Activated naive CD8-positive, alpha-beta T cell treated with anti-CD3 and anti-CD28 coated beads for 36 hours (primary cell): Measurements from ENCODE around the gene SHMT1. TPM values are rescaled to one million over a fixed set of nuclear protein-coding genes. Genes with fewer than 3 reads are reported as not detected.
A peak's percentile ranks its signal among the peaks of the same experiment; 100 is the strongest.
"Not testable (repeated sequence)": the region's sequence is repeated elsewhere in the genome, so short reads cannot be mapped to it uniquely, and the experiment has no call there.

Experiments
- DNase-seq: peaks from one replicate; pipeline ENCODE4 v3.0.0; 2021
- H3K27ac Mint-ChIP-seq: one replicate; pipeline ENCODE4 v1.8.0; 2022; ENCODE audit warnings: mild to moderate bottlenecking, moderate library complexity, mixed read lengths
- H3K27me3 Mint-ChIP-seq: one replicate; pipeline ENCODE4 v1.8.0; 2022; ENCODE audit warnings: mild to moderate bottlenecking, mixed read lengths
- H3K36me3 Mint-ChIP-seq: one replicate; pipeline ENCODE4 v1.8.0; 2021; ENCODE audit warnings: mild to moderate bottlenecking, mixed read lengths
- H3K4me1 Mint-ChIP-seq: one replicate; pipeline ENCODE4 v1.8.0; 2021; ENCODE audit warnings: mixed read lengths
- H3K4me3 Mint-ChIP-seq: one replicate; pipeline ENCODE4 v1.8.0; 2022; ENCODE audit warnings: mild to moderate bottlenecking, moderate library complexity, mixed read lengths
- H3K9me3 Mint-ChIP-seq: one replicate; pipeline ENCODE4 v1.8.0; 2022; ENCODE audit warnings: mixed read lengths
- total RNA-seq, 2 experiments: library from RNA; stranded (reverse); gene quantifications; one replicate each; pipeline ENCODE4 v1.2.3, GENCODE V29; 2021

Gene SHMT1
- total RNA-seq, 2 experiments from 2014 or later = 50.2 to 52.2 TPM

- no peak overlapping the region for H3K4me3 Mint-ChIP-seq
- H3K27ac Mint-ChIP-seq = no peak overlapping the region
Observed at GRCh38 chr17:18323507-18324139, 39.7 kb downstream of the SHMT1 start.

GRCh38 chr17:18323007-18323406 lies 40.3 kb downstream of the SHMT1 start:
- Mint-ChIP-seq H3K4me3 (no peak overlapping the region), H3K36me3 (peaks cover 6% of the 10 kb centered on the region), H3K27me3 (no peaks in the 10 kb centered on the region), H3K27ac (no peak overlapping the region), H3K4me1 (peaks cover 51% of the 10 kb centered on the region), H3K9me3 (no peaks in the 10 kb centered on the region)
- no peak for DNase-seq

More at GRCh38 chr17:18323507-18324139, 39.7 kb downstream of the SHMT1 start:
- H3K4me1 Mint-ChIP-seq = peaks cover 45% of the 10 kb centered on the region
- no peak for DNase-seq
- no peaks in the 10 kb centered on the region for H3K27me3 Mint-ChIP-seq
- H3K36me3 Mint-ChIP-seq = peaks cover 3% of the 10 kb centered on the region
- no peaks in the 10 kb centered on the region for H3K9me3 Mint-ChIP-seq

GRCh38 chr17:18322522-18322921 lies 40.8 kb downstream of the SHMT1 start:
- Mint-ChIP-seq H3K4me3 (no peak overlapping the region), H3K4me1 (peaks cover 53% of the 10 kb centered on the region), H3K27ac (no peak overlapping the region), H3K36me3 (peaks cover 8% of the 10 kb centered on the region), H3K27me3 (no peaks in the 10 kb centered on the region), H3K9me3 (no peaks in the 10 kb centered on the region)
- DNase-seq = no peak

GRCh38 chr17:18321309-18321708 lies 42.0 kb downstream of the SHMT1 start:
- Mint-ChIP-seq H3K4me1 (peaks cover 62% of the 10 kb centered on the region), H3K36me3 (peaks cover 20% of the 10 kb centered on the region), H3K4me3 (no peak overlapping the region), H3K27ac (no peak overlapping the region), H3K9me3 (no peaks in the 10 kb centered on the region), H3K27me3 (no peaks in the 10 kb centered on the region)
- DNase-seq = no peak

GRCh38 chr17:18320301-18320700 lies 43.0 kb downstream of the SHMT1 start:
- Mint-ChIP-seq H3K4me3 (no peak overlapping the region), H3K27ac (no peak overlapping the region), H3K4me1 (peaks cover 61% of the 10 kb centered on the region), H3K36me3 (peaks cover 24% of the 10 kb centered on the region), H3K9me3 (no peaks in the 10 kb centered on the region), H3K27me3 (no peaks in the 10 kb centered on the region)
- no peak for DNase-seq

- Mint-ChIP-seq H3K27ac (no peak overlapping the region), H3K4me1 (peaks cover 55% of the 10 kb centered on the region), H3K4me3 (peak overlapping the region; percentile 48)
Observed at GRCh38 chr17:18319604-18320256, 43.6 kb downstream of the SHMT1 start.

GRCh38 chr17:18318771-18319450 lies 44.4 kb downstream of the SHMT1 start:
- H3K4me1 Mint-ChIP-seq = peaks cover 56% of the 10 kb centered on the region
- no peak for DNase-seq
- no peaks in the 10 kb centered on the region for H3K9me3 Mint-ChIP-seq
- peak overlapping the region; percentile 37 for H3K4me3 Mint-ChIP-seq
- no peaks in the 10 kb centered on the region for H3K27me3 Mint-ChIP-seq
- H3K36me3 Mint-ChIP-seq = peaks cover 29% of the 10 kb centered on the region
- H3K27ac Mint-ChIP-seq = no peak overlapping the region

More at GRCh38 chr17:18319604-18320256, 43.6 kb downstream of the SHMT1 start:
- Mint-ChIP-seq H3K27me3 (no peaks in the 10 kb centered on the region), H3K36me3 (peaks cover 24% of the 10 kb centered on the region), H3K9me3 (no peaks in the 10 kb centered on the region)
- no peak for DNase-seq

DNA sequence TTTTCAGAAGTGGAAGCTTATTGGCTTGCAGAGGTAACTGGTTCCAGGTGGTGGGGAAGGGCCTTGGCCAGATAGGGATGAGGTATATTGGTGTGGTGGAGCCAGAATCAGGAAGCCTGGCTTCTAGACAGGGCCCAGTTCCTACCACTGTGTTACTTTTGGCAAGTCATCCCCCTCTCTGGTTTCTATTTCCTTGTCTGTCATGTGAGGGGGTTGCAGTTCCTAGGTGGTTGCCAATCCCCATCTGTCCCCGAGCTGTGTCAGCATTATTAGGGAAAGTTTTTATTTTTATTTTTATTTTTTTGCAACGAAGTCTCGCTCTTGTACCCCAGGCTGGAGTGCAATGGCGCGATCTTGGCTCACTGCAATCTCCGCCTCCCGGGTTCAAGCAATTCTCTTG lies 45.2 kb downstream of the SHMT1 start:
- peaks cover 35% of the 10 kb centered on the region for H3K36me3 Mint-ChIP-seq
- peaks cover 61% of the 10 kb centered on the region for H3K4me1 Mint-ChIP-seq
- no peak for DNase-seq
- no peaks in the 10 kb centered on the region for H3K9me3 Mint-ChIP-seq
- no peaks in the 10 kb centered on the region for H3K27me3 Mint-ChIP-seq
- H3K4me3 Mint-ChIP-seq = peak overlapping the region; percentile 37
- H3K27ac Mint-ChIP-seq = peak overlapping the region; percentile 31

GRCh38 chr17:18315961-18316360 lies 47.4 kb downstream of the SHMT1 start:
- Mint-ChIP-seq H3K27me3 (no peaks in the 10 kb centered on the region), H3K4me1 (peaks cover 71% of the 10 kb centered on the region), H3K9me3 (no peaks in the 10 kb centered on the region), H3K36me3 (peaks cover 47% of the 10 kb centered on the region), H3K4me3 (peak overlapping the region; percentile 92), H3K27ac (peak overlapping the region; percentile 98)
- DNase-seq = no peak

DNA sequence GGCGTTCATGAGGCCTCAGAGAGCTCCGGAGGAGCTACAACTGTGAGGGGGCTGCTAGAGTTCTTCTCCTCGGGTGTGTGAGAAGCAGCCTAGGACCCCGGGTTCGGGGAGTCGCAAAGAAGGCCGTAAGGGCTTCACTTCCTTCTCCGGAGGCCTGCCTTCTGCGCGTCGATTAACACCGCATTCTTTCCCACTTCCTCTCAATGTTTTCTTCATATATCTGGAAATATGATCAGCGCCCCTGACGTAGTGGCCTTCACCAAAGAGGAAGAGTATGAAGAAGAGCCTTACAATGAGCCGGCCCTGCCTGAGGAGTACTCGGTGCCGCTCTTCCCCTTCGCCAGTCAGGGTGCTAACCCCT lies 47.8 kb downstream of the SHMT1 start:
- Mint-ChIP-seq H3K36me3 (peaks cover 51% of the 10 kb centered on the region), H3K4me3 (peak overlapping the region; percentile 92), H3K9me3 (no peaks in the 10 kb centered on the region), H3K27ac (peak overlapping the region; percentile 98), H3K27me3 (no peaks in the 10 kb centered on the region), H3K4me1 (peaks cover 71% of the 10 kb centered on the region)
- no peak for DNase-seq

DNA sequence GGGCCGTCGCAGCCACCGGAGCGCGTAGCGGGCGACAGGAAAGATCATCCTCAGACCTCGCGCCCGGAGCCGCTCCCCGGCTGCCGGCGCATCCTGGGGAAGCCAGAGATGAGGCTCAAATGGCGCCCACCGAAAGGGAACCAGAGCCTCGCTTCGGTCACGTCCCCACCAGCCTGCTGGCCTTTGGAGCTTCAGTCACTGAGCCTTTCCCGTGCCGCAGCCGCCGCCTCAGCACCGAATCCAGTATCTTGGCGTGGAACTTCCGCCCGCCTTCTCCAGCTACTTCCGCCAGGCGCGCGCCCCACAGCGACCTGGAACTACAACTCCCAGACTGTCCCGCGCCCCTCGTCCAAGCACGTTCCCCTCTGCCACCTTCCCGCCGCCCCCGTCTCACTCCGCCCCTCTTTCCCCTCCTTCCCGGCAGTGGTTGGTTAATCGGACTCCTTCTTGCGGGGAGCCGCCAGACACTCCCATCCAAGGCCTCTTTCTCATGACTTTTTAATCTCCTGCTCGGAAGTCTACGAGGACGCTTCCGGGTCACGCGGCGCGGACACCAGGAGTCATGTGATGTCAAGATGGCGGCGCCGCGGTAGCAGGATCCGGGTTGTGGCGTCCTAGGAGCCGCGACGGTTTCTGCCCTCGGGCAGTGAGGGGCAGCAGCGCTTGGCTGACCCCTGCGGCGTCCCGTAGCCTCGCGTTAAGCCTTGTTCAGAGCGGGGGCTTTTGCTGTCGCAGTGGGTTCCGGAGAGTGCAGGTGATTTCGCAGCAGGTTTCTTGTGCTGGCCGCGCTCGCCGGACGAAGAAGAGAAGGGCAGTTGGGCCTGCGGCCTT lies 48.4 kb downstream of the SHMT1 start, which contains the start of the genes SMCR8 and TOP3A:
TSS of gene SMCR8 (plus strand) at position 563 of the 831 bp plus-strand sequence. CDS start 497 bp downstream, outside the sequence.
TSS of gene TOP3A (minus strand) at position 264 of the 831 bp plus-strand sequence. CDS start at position 48, 216 bp downstream.
- Mint-ChIP-seq H3K27ac (peak within 1 kb of the TSS; percentile 98), H3K9me3 (no peaks in the 10 kb centered on the region), H3K4me3 (peak within 1 kb of the TSS; percentile 92), H3K27me3 (no peaks in the 10 kb centered on the region), H3K36me3 (peaks cover 57% of the 10 kb centered on the region), H3K4me1 (peaks cover 68% of the 10 kb centered on the region)
- peak; percentile 97 for DNase-seq

- no peaks in the 10 kb centered on the region for H3K9me3 Mint-ChIP-seq
- H3K27me3 Mint-ChIP-seq = no peaks in the 10 kb centered on the region
- H3K36me3 Mint-ChIP-seq = peaks cover 57% of the 10 kb centered on the region
- peak overlapping the region; percentile 98 for H3K27ac Mint-ChIP-seq
- H3K4me1 Mint-ChIP-seq = peaks cover 61% of the 10 kb centered on the region
- DNase-seq = no peak
- peak overlapping the region; percentile 92 for H3K4me3 Mint-ChIP-seq
Observed at GRCh38 chr17:18314059-18314730, 49.2 kb downstream of the SHMT1 start.

DNA sequence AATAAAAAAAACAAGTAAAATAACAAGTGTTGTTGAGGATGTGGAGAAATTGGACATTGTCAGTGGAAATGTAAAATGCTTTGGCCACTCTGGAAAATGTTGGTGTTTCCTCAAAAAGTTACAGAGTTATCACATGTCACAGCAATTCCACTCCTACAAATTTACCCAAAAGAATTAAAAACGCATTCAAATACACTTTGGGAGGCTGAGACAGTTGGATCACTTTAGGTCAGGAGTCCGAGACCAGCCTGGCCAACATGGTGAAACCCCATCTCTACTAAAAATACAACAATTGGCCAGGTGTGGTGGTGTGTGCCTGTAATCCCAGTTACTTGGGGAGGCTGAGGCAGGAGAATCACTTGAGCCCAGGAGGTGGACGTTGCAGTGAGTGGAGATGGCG lies 54.1 kb downstream of the SHMT1 start:
- H3K9me3 Mint-ChIP-seq = no peaks in the 10 kb centered on the region
- no peak for DNase-seq
- no peaks in the 10 kb centered on the region for H3K27me3 Mint-ChIP-seq
- H3K27ac Mint-ChIP-seq = no peak overlapping the region
- peaks cover 41% of the 10 kb centered on the region for H3K36me3 Mint-ChIP-seq
- H3K4me3 Mint-ChIP-seq = no peak overlapping the region
- H3K4me1 Mint-ChIP-seq = peaks cover 29% of the 10 kb centered on the region

GRCh38 chr17:18303206-18303605 lies 60.1 kb downstream of the SHMT1 start:
- H3K4me1 Mint-ChIP-seq, H3K4me3 Mint-ChIP-seq, H3K27me3 Mint-ChIP-seq, H3K27ac Mint-ChIP-seq, DNase-seq, H3K9me3 Mint-ChIP-seq: not testable (repeated sequence)
- H3K36me3 Mint-ChIP-seq = peaks cover 23% of the 10 kb centered on the region
